Activated naive CD8-positive, alpha-beta T cell treated with anti-CD3 and anti-CD28 coated beads for 36 hours (primary cell): ENCODE measurements around the gene IFITM1. TPM values are rescaled to one million over a fixed set of nuclear protein-coding genes. Genes with fewer than 3 reads are reported as not detected.
A peak's percentile ranks its signal among the peaks of the same experiment; 100 is the strongest.
"Not testable (repeated sequence)": the region's sequence is repeated elsewhere in the genome, so short reads cannot be mapped to it uniquely, and the experiment has no call there.

ENCODE experiments used
- DNase-seq: peaks from one replicate; pipeline ENCODE4 v3.0.0; 2021
- H3K27ac Mint-ChIP-seq: one replicate; pipeline ENCODE4 v1.8.0; 2022; ENCODE audit warnings: mild to moderate bottlenecking, moderate library complexity, mixed read lengths
- H3K27me3 Mint-ChIP-seq: one replicate; pipeline ENCODE4 v1.8.0; 2022; ENCODE audit warnings: mild to moderate bottlenecking, mixed read lengths
- H3K36me3 Mint-ChIP-seq: one replicate; pipeline ENCODE4 v1.8.0; 2021; ENCODE audit warnings: mild to moderate bottlenecking, mixed read lengths
- H3K4me1 Mint-ChIP-seq: one replicate; pipeline ENCODE4 v1.8.0; 2021; ENCODE audit warnings: mixed read lengths
- H3K4me3 Mint-ChIP-seq: one replicate; pipeline ENCODE4 v1.8.0; 2022; ENCODE audit warnings: mild to moderate bottlenecking, moderate library complexity, mixed read lengths
- H3K9me3 Mint-ChIP-seq: one replicate; pipeline ENCODE4 v1.8.0; 2022; ENCODE audit warnings: mixed read lengths
- total RNA-seq, 2 experiments: library from RNA; stranded (reverse); gene quantifications; one replicate each; pipeline ENCODE4 v1.2.3, GENCODE V29; 2021

The IFITM1 gene
- total RNA-seq, 2 experiments from 2014 or later, result 345 to 356 TPM

DNA sequence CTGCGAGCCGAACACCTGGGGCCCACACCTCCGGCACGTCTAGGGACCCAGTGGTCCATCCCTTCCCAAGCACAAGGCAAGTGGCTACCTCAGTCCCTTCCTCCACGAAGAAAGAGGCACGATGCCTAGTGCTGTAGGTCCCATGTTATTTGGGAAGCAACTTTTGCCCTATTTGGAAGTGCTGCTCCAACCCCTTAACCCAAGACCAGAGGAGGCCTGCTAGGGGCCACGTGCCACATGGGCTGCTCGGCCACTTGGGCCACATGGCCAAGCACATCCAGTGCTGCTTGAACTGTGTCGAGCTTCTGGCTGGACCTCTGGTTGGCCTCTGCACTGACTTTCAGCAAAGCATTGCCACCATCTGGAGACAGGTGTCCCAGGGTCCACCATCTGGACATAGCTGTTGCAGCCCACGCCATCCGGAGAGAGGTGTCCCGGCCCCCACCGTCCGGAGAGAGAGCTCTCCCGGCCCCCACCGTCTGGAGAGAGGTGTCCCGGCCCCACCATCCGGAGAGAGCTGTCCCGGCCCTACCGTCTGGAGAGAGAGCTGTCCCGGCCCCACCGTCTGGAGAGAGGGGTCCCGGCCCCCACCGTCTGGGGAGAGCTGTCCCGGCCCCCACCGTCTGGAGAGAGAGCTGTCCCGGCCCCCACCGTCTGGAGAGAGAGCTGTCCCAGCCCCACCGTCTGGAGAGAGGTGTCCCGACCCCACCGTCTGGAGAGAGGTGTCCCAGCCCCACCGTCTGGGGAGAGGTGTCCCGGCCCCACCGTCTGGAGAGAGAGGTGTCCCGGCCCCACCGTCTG, 49.0 kb downstream of the IFITM1 start:
- Mint-ChIP-seq H3K4me1 (no peaks in the 10 kb centered on the region), H3K9me3 (peaks cover 3% of the 10 kb centered on the region), H3K27ac (no peak overlapping the region), H3K36me3 (no peaks in the 10 kb centered on the region), H3K27me3 (peaks cover 19% of the 10 kb centered on the region), H3K4me3 (no peak overlapping the region)
- no peak for DNase-seq

DNA sequence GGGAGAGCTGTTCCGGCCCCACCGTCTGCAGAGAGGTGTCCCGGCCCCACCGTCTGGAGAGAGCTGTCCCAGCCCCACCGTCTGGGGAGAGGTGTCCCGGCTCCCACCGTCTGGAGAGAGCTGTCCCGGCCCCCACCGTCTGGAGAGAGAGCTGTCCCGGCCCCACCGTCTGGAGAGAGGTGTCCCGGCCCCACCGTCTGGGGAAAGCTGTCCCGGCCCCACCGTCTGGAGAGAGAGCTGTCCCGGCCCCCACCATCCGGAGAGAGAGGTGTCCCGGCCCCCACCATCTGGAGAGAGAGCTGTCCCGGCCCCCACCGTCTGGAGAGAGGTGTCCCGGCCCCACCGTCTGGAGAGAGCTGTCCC, 49.6 kb downstream of the IFITM1 start:
- peaks cover 24% of the 10 kb centered on the region for H3K27me3 Mint-ChIP-seq
- DNase-seq, H3K4me1 Mint-ChIP-seq: not testable (repeated sequence)

DNA sequence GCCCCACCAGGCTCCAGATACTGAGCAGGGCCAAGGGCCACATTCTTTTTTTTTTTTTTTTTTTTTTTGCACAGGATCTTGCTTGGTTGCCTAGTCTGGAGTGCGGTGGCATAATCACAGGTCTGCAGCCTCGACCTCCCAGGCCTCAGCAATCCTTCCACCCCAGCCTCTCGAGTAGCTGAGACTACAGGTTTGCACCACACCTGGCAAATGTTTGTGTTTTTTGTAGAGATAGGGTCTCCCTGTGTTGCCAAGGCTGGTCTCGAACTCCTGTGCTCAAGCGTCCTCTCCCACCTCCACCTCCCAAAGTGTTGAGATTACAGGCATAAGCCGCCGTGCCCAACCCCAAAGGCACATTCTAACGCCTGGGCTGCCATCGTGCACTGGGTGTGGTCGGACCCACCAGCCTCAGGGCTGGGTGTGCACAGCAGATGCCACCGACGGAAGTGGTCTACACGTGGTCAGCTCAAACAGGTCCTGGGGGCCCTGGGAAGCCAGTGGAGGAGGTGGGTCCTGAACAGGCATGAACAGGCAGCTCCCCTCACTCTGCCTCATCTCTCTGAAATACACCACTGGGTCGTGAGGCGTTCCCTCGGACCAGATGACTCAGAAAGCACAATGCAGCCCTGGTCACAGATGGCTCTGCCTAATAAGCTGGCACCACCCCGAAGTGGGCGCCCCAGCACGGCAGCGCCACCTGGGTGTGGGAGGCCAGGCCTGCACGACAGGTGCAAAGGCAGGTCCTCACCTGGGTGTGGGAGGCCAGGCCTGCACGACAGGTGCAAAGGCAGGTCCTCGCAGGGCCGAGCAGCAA, 50.3 kb downstream of the IFITM1 start:
- Mint-ChIP-seq H3K4me1 (peaks cover 2% of the 10 kb centered on the region), H3K9me3 (peaks cover 3% of the 10 kb centered on the region), H3K27me3 (peaks cover 28% of the 10 kb centered on the region), H3K4me3 (no peak overlapping the region), H3K36me3 (no peaks in the 10 kb centered on the region), H3K27ac (no peak overlapping the region)
- DNase-seq, result peak; percentile 60

More for the DNA sequence above, 49.6 kb downstream of the IFITM1 start:
- not testable (repeated sequence) for H3K27ac Mint-ChIP-seq, H3K4me3 Mint-ChIP-seq, H3K36me3 Mint-ChIP-seq, H3K9me3 Mint-ChIP-seq

Other genes starting within 250 kb of the IFITM1 start
- gene SCGB1C1, start 121.0 kb upstream of the IFITM1 start, total RNA-seq, result not detected
- gene BET1L, start 106.6 kb upstream of the IFITM1 start, total RNA-seq, result 10 to 100 TPM; 44.0 to 45.5 TPM
- gene RIC8A, start 106.3 kb upstream of the IFITM1 start, total RNA-seq, result 100 to 1,000 TPM; 105 to 111 TPM
- 10 to 100 TPM; 18.6 to 20.5 TPM for gene SIRT3, start 77.7 kb upstream of the IFITM1 start, total RNA-seq
- gene PSMD13, start 77.1 kb upstream of the IFITM1 start, total RNA-seq, result 100 to 1,000 TPM; 235 to 239 TPM
- 1 to 10 TPM; 3.7 to 3.8 TPM for gene NLRP6, start 35.6 kb upstream of the IFITM1 start, total RNA-seq
- 100 to 1,000 TPM; 206 to 209 TPM for gene PGGHG, start 24.9 kb upstream of the IFITM1 start, total RNA-seq
- not detected for gene IFITM5, start 14.5 kb upstream of the IFITM1 start, total RNA-seq
- 100 to 1,000 TPM; 474 to 496 TPM for gene IFITM2, start 6.2 kb upstream of the IFITM1 start, total RNA-seq
- 10 to 100 TPM; 93.0 to 96.1 TPM for gene IFITM3, start 6.8 kb downstream of the IFITM1 start, total RNA-seq
- 1 to 10 TPM; 1.1 to 1.9 TPM for gene B4GALNT4, start 55.5 kb downstream of the IFITM1 start, total RNA-seq
- gene PKP3, start 80.2 kb downstream of the IFITM1 start, total RNA-seq, result not detected
- gene SIGIRR, start 101.0 kb downstream of the IFITM1 start, total RNA-seq, result 10 to 100 TPM; 26.4 to 27.2 TPM
- gene ANO9, start 128.0 kb downstream of the IFITM1 start, total RNA-seq, result 10 to 100 TPM; 22.2 to 22.9 TPM
- 10 to 100 TPM; 17.3 to 18.2 TPM for gene PTDSS2, start 136.2 kb downstream of the IFITM1 start, total RNA-seq
- gene RNH1, start 193.2 kb downstream of the IFITM1 start, total RNA-seq, result 10 to 100 TPM; 94.7 to 97.2 TPM
- gene HRAS, start 221.5 kb downstream of the IFITM1 start, total RNA-seq, result 10 to 100 TPM; 46.0 to 48.7 TPM
- 1 to 10 TPM; 1.4 to 2.2 TPM for gene LRRC56, start 223.5 kb downstream of the IFITM1 start, total RNA-seq
- gene LMNTD2, start 246.7 kb downstream of the IFITM1 start, total RNA-seq, result 1 to 10 TPM; 1.2 to 1.3 TPM
- gene RASSF7, start 246.9 kb downstream of the IFITM1 start, total RNA-seq, result 10 to 100 TPM in 1 of 2 experiments, 1 to 10 TPM in 1; 9.8 to 11.5 TPM